HG03045 (cell line): Measurements from ENCODE around the gene ZDHHC17.
"Not testable (repeated sequence)": the region's sequence is repeated elsewhere in the genome, so short reads cannot be mapped to it uniquely, and the experiment has no call there.

Experiments
- ATAC-seq: cut with Tn5 transposase; IDR thresholded peaks from one replicate; pipeline ENCODE4 v1.9.1; 2021; ENCODE audit warnings: mild to moderate bottlenecking, moderate library complexity; ENCODE audit not compliant: unreplicated experiment

Gene ZDHHC17

GRCh38 chr12:76765598-76765997, 1.7 kb downstream of the ZDHHC17 start:
- ATAC-seq, result no peak

DNA sequence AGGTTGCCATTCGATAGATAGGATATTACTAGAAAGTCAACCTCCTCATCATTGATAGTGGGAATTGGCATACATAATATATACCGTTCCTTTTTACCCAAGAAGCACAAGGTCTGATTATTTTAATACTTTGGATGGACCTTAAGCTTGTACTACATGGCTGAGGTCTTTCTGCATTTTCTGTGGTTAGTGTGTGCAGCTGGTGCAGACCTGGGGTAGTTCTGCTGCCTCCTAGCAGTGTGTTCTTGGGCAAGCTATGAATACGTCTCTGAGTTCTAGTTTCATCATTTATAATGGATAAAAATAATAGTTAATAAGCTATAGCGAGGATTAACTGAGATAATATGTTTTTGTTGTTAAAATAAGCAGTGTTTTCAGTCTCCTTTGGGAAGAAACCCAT, 2.2 kb downstream of the ZDHHC17 start:
- ATAC-seq, result no peak

DNA sequence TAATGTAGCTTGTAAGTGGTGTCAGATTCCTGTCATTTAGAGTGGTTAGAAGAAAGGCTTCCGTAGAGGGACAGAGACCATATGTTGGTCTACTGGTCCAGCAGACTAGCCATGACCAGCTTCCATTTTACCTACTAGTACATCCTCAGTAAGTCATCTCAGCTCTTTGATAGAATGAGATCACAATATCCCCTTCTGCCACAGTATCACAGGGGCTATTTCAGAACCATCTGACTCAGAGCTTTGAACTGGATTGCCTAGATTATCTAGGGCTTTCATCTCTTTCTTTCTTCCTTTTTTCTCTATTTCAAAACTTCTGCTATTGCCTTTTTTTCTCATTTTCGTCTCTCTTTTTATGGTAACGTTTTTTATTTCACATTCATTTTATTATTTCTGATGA, 4.7 kb downstream of the ZDHHC17 start:
- ATAC-seq, result no peak

GRCh38 chr12:76777765-76778216, 13.9 kb downstream of the ZDHHC17 start:
- ATAC-seq, result peak; percentile 100

DNA sequence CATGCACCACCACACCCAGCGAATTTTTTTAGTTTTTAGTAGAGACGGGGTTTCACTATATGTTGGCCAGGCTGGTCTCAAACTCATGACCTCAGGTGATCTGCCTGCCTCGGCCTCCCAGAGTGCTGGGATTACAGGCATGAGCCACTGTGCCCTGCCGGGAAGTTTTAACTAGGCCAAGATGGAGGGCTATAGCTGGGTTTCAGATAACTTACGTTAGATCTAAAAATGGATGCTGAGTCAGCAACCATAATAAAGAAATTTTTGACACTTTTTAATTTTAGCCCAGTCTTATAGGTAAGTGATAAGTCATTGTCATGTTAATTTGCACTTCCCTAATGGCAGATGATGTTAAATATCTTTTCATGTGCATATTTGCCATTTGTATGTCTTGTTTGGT, 14.4 kb downstream of the ZDHHC17 start:
- ATAC-seq, result no peak

DNA sequence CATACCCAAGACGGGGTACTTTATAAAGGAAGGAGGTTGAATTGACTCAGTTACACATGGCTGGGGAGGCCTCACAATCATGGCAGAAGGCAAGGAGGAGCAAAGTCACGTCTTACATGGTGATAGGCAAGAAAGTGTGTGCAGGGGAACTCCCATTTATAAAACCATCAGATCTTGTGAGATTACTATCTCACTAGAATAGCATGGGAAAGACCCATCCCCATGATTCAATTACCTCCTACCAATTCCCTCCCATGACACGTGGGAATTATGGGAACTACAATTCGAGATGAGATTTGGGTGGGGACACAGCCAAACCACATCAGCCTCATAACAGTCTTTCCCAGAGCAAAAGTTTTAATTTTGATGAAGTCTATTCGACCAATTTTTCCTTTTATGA, 15.4 kb downstream of the ZDHHC17 start:
- ATAC-seq, result not testable (repeated sequence)

GRCh38 chr12:76781321-76781720, 17.4 kb downstream of the ZDHHC17 start:
- ATAC-seq, result no peak

- ATAC-seq, result no peak
Measured at GRCh38 chr12:76782526-76782925, 18.6 kb downstream of the ZDHHC17 start.

DNA sequence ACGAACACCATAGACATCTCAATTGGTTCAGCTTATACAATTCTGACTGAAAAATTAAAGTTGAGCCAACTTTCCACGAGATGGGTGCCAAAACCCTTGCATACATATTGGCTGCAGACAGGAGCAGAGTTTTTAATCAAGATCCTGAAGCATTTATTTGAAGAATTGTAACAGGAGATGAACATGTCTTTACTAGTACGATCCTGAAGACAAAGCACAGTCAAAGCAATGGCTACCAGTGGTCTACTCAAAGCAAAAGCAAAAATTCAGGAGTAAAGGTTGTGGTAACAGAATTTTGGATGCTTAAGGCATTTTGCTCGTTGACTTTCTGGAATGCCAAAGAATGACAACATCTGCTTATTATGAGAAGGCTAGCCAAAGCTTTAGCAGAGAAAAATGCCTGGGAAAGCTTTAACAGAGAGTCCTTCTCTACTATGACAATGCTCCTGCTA, 20.7 kb downstream of the ZDHHC17 start:
- ATAC-seq, result no peak

- ATAC-seq, result no peak
Measured at GRCh38 chr12:76785407-76785806, 21.5 kb downstream of the ZDHHC17 start.

DNA sequence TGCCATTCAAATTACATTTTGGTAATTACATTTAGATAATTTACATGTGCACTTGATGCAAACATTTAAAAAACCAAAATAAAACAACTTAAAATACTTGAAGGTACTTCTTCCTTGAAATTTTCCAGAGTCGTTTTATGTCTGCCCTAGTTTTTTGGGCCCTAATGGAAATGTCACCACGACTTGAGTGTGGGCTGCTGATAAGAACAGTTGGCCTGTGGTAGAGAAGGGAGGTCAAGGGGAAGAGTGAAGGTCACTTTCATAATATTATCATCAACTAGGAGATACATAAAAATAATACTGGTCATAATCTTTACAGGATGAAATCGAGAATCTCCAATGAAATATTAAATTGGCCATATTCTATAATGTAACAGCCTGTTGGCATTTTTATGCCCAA, 23.1 kb downstream of the ZDHHC17 start:
- ATAC-seq, result no peak

DNA sequence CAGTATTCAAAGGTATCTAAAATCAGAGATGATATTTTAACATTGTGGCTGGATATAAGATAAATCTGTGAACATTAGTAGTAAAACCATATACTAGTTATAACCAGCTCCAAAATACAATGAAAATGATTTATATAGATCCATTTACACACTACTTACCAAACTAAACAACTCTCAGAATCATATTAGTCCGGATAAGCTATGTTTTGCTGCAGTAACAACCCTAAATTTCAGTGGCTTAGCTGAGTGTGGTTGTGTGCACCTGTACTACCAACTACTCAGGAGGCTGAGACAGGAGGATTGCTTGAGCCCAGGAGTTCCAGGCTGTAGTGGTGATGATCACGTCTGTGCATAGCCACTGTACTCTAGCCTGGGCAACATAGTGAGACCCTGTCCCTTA, 23.8 kb downstream of the ZDHHC17 start:
- no peak for ATAC-seq

DNA sequence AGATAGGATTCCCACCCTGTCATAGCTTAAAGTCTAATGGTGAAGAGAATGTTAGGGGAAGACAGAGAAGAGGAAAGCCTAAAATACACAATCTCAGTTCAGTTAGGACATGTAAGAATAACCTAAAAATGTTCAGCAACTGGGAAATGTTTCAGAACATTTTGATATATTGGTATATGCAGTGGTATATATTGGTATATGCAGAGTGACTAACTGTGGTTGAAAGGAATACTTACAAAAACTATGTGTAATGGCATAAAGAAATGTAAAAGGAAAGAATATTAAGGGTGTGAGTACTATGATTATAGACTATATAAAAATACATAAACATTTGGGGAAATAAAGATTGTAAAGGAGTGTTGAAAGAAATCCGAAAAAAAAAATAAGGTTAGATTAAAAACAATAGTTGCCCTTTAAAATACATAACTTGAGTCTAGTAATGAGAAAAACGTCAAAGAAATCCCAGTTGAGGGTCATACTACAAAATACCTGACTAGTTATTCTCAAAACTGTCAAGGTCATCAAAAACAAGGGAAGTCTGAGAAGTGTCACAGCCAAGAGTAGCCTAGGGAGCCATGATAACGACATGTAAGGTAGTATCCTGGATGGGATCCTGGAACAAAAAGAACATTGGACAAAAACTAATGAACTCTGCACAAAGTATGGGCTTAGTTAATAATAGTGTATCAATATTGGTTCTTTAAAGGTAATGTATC, 25.6 kb downstream of the ZDHHC17 start:
- no peak for ATAC-seq

DNA sequence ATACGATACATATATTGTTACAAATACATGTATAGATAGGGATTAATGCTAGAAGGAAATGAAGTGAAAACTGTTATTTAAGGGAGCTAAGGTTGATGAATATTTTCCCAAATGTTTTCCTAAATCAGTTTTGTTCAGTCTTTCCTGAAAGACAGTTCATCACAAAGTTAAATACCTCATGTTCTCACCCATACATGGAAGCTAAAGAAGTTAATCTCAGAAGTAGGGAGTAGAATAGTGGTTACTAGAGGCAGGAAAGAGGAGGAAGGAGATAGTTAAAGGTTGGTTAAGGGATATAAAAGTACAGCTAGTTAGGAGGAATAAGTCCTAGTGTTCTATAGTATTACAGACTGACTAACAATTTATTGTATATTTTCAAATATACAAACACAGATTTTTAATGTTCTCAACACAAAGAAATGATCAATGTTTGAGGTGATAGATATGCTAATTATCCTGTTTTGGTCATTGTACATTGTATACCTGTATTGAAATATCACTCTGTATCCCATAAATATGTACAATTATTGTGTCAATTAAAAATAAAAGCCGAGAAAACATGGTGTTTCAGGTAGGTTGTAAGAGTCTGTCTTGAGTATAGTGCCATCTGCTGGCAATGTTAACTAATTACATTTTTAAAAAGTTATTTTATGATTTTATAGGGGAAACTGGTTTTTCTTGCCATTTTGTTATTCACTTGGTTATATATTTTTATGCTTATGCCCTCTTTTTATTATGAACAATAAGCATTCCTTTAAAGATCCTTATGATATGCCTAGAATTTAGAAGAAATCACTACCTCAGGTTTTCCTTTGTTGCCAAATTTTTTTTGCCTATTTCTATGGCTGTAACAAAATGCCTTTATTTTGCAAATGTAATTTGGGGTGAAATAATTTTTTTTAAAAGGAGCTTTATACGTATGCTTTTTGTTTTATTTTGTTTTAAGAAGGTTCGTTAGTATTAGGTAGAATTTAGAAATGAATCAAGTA, 26.9 kb downstream of the ZDHHC17 start:
- ATAC-seq, result no peak

GRCh38 chr12:76792828-76793227, 28.9 kb downstream of the ZDHHC17 start:
- ATAC-seq, result no peak

GRCh38 chr12:76798864-76799263, 34.9 kb downstream of the ZDHHC17 start:
- no peak for ATAC-seq

- ATAC-seq, result no peak
Measured at GRCh38 chr12:76799362-76799761, 35.4 kb downstream of the ZDHHC17 start.

DNA sequence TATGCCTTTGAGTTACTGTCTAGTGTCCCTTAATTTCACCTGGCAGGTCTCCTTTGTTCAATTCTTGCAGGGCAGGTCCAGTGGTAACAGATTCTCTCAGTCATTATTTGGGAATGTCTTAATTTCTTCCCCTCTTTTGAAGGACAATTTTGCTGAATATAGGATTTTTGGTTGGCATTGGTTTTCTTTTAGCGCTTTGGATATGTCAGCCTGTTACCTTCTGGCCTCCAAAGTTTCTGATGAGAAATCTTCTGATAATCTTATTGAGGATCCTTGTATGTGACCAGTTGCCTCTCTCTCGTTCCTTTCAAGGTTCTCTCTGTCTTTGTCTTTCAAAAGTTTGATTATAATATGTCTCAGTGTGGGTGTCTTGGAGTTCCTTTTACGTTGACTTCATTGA, 38.1 kb downstream of the ZDHHC17 start:
- ATAC-seq, result no peak

- ATAC-seq, result no peak
Measured at GRCh38 chr12:76804435-76804976, 40.6 kb downstream of the ZDHHC17 start.

GRCh38 chr12:76810671-76811419, 46.9 kb downstream of the ZDHHC17 start:
- no peak for ATAC-seq

GRCh38 chr12:76811976-76812375, 48.1 kb downstream of the ZDHHC17 start:
- no peak for ATAC-seq
